ENCODE measurements around the gene PLCB4.

Gene PLCB4

DNA sequence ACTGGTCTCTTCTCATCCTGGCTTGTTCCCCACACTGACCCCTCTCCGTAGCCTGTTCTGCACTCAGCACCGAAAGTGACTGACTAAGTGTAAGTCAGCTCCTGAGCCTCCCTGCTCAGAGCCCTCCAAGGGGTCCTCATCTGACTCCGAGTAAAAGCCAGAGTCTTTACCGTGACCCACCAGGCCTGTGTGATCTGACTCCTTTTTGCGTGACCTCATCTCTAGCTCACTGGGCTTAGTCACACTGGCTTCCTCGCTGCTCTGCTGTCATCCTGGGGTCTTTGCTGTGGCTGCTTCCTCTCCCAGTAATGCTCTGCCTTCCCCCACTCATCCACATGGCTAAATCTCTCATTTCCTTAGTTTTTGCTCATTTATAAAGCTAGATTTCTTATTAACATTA, 116.6 kb downstream of the PLCB4 start:
- no peak for DNase-seq

DNA sequence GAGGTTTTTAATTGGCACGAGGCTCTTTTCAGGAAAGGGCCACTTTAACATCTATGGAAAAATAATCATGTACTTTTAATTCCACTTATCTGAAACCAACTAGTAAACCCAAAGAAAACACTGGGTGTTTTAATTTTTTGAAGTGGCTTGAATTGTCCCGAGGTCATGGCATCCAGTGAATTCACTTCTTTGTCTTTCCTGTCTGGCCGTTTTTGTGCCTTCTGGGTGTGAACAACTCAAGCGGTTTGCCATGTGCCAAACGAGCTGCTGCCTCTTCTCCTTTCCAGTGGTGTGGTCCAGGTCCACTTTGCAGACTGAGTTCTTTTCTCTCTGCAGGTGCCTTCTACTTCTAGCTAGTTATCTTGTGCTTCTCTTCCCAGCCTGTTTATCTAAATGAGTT, 117.5 kb downstream of the PLCB4 start:
- no peak for DNase-seq

DNA sequence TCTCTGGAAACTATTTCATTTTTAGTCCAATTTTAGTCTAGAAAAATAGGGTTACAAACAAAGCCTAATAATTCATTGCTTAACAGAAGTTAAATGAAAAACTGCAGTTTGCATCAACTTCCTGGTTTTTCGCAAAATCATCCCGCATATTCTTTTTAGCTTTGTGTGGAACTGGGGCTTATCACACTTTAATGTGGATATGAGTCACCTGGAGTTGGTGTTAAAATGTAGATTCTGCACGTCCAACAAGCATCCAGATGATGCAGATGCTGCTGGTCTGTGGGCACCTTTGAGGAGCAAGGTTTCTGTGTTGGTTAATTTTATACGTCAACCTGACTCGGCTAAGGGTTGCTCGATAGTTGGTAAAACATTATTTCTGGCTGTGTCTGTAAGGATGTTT, 126.1 kb downstream of the PLCB4 start:
- no peak for DNase-seq

DNA sequence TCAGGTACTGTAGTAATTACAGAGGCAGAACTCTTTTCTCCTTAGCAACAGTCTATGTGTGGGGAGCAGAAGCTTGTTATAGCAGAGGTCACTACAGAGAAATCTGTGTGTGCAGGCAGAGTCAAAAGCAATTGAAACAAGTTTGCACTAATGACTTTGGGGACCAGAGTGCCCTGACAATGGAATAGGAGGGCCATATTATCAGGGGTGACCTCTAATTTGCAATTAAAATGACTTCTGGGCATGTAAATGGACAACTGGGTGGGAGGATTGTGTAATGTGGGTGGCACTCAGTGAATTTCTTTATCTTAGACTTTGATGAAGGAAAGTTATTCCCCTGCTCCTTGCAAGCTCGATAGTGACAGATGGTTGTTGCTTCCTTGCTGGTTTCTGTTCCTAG, 127.2 kb downstream of the PLCB4 start:
- DNase-seq, result no peak

DNA sequence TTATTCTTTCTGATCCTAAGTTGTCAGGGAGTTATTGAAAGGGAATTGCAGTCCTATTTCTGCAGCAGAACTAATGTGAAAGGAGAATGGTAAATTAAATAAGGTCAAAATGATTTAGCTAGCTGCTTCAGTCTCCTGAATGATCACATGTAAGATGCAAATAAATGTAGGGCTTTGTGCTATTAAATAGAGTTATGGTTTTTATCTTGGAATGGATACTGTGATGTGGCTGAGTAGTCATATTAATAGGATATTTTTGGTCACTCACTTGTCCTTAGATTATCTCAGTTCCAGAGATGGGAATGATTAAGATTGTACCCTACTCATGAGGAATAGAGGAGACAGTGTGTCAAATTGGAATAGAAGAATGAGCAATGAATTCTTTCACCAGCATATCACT, 129.6 kb downstream of the PLCB4 start:
- DNase-seq, result no peak

DNA sequence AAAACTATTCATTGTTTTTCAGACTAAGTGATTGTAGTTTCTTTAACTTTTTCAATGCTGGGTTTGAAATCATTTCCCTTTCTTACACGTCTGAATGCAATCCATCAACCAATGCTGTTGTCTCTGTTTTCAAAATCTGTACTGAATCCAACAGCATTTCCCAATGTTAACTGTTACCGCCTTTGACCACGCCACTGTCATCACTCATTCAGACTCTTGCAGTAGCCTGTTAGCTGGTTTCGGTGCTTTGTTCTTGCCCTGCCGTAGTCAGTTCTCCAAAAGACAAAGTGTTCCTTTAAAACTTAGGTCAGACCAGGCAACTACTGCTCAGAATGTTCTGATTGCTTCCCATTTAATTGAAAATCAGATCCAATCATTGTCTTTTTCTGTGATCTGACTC, 131.3 kb downstream of the PLCB4 start:
- DNase-seq, result no peak

DNA sequence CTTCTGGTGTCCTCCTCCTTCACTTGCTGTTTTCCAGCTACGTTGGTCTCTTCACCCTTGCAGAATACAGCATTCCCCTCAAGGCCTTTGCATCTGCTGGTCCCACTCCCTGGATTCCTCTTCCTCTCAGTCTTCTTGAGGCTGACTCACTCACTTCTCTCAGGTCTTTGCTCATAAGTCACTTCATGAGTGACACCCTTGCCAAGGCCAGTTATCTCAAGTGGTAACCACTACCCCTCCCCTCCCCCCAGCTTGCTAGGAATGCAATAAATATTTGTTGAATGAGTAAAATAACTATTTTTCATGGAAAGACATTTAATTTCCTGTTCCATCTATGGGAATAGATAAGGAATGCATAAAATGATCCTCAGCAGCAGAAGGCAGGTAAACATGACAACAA, 131.7 kb downstream of the PLCB4 start:
- no peak for DNase-seq

DNA sequence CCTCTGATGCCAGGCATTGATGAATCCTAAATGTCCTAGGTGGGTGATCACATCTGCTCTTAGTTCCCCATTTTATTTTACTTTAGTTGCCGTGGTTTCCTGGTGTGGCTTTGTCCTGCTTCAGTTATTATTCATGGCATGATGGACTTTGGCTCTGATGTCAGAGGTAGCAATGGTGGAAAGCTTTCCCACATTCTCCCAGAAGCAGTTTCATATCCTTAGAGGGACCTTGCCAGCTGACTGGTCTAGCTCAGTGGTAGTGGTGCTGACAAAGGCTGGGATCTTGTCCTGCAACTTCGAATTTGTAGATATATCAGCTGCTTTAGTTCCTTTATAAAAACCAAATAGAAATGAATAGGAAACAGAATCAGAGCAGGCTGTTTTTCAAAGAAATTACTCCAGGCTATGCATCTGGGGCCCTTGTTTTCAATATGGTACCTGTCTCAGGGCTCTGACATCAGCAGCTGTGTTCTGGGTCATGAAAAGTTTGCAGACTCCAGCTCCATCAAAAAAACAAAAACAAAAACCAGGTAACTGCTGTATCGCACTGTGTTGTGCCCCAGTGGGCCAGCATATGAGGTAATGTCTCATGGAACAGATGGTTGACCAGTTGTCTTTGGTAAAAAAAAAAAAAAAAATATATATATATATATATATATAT, 133.7 kb downstream of the PLCB4 start:
- no peak for DNase-seq

DNA sequence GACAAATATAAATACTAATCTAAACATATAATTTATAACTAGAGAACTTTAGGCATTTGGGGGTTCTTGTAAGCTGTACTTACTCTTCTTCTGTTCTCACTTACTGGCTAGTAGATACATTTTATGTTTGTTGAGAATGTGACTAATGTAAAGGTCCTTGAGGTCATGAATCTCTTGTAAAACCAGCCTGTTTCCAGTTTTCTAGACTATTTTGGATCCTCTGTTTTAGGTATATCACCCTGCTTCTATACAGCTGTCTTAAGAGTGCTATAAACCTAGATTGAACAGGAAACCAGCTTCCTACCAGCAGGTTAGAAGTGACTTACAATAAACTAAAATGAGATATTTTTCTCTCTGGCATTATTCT, 134.2 kb downstream of the PLCB4 start:
- no peak for DNase-seq

DNA sequence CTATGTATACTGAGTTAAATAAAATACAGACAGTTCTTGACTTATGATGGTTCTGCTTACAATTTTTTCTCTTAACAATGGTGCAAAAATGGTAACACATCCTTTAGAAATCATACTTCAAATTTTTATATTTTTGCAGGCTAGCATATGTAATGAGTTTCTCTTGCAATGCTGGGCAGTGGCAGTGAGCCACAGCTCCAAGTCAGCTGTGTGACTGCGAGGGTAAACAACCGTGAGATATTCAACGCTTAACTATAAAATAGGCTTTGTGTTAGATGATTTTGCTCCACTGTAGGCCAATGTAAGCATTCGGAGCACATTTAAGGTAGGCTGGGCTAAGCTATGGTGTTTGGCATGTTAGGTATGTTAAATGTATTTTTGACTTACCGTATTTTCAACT, 136.1 kb downstream of the PLCB4 start:
- no peak for DNase-seq

DNA sequence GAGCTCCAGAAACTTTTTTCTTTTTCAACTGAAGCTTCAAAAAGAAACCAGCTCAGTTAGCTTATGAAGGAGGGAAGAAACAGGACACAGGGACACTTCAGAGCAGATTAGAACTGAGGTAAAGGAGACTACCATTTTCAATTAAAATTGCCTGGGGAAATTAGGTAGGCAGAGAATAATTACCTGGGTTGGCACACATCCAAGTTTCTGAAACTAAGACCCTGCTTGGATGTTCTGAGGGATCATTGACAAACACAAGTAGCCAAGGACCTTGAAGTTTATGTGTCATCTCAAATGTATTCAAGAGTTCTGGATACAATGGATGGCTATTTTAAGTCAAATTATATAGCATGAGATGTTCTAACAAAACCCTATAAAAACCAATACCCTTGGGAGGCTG, 137.6 kb downstream of the PLCB4 start:
- DNase-seq, result no peak

DNA sequence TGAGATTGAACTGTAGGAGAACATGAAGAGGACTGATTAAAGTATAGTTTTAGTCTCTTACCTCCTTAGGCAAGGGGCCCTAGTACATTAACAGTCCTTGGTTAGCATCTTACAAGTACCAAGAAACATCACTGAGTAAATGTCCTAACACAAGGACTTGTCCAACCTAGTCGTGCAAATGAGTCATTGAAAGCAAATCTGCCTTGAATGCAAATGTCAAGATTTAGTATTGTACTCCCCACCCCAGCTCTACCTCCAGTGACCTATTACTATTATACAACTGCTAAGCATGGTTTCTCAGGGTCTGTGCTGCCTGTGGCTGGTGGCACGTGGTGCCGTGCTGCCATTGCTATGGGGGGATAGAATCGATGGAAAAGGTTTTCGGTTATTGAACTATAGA, 138.4 kb downstream of the PLCB4 start:
- no peak for DNase-seq

DNA sequence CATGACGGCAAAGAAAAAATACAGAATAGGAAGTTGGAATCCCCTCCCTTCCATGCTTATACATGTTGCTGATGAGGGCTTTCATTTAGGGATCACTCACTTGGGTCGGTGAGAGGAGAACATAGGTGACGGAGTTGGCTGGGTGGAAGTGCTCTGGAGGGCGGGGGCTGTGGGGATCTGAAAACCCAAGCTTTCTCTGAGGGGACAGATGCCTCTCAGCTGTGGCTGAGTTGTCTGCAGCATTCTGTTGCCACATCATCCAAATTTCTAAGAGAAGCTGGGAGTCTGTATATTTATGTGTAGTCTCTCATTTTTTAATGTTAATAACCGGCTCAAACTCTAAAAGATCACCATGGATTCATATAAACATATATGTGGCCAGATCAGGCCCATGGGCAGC, 141.5 kb downstream of the PLCB4 start:
- no peak for DNase-seq

DNA sequence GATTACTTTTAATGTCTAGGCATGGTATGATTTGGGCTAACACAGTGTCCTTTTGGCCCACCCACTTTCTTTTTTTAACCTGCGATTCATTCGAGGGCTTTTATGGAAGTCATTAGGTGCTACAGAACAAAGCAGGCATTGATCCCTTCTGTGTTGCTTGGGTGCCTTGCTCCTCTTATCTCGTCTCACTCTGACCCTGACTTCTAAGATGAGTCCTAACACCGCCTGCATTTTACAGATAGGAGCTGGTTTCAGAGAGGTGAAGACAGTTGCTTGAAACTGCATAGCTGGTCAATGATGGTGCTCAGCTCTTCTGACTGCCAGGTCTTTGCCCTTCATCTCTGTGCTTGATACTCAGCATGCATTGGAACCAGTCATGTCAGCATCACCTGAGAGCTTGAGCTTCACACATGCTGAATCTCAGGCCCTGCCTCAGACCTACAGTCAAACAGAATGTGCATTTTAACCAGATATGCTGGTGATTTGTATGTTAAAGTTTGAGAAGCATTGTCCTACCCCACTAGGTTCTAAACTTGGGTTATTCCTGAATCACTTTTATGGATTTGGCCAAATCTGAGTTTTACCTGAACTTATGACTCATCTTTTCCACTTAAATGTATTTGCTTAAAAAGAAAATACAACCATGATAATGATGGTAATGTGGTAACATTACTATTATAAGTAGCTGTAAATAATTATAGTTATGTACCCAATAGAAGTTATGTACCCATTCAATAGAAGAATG, 142.3 kb downstream of the PLCB4 start:
- DNase-seq, result no peak

DNA sequence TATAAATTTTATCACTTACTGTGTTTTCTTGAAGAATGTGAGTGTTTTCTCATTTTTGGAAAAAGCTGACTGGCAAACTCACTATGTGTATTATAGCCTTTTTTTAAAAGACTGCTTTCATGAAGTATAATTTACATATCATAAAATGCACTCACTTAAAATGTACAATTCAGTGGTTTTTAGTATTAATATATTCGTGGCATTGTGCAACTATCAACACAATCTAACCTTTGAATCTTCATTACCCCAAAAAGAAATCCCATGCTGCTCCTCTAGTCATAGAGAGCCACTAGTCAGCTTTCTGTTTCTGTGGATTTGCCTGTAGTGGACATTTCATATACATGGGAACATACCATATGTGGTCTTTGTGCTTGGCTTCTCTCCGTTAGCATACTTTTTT, 143.8 kb downstream of the PLCB4 start:
- no peak for DNase-seq

DNA sequence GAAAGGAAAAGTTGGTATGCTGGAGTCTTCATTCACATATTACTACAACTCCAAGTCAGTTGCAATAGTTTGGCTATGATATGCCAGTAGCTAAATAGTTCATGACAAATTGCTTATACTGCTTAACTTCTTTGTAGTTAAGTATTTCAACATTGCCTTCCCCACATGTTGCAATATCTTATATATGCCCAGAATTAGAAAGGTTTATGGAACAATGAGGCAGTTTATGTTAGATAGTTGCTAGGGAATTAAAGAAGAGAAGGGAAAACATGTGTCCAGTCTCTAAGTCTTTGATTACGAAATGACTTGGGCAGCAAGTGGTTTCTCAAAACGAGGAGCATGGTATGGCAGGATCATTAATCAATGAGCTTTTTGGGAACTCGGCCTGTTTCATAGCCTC, 145.8 kb downstream of the PLCB4 start:
- DNase-seq, result no peak

DNA sequence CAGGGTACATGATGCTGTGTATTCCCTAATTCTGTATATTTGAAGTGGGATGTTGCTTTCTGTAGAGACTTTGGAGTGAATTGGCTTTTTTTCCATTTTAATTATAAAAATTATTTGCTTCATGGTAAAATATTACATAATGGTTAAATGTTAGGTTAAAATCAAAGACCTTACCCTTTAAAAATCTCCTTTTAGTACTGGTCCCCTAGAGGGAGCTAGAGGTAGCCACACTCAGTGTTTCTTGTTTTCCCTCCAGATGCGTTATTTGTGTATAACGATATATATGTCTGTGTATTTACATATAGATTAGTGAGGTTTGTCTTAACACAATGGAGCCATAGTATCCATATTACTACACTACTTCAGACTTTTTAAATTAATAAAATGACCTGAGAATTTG, 146.7 kb downstream of the PLCB4 start:
- no peak for DNase-seq

DNA sequence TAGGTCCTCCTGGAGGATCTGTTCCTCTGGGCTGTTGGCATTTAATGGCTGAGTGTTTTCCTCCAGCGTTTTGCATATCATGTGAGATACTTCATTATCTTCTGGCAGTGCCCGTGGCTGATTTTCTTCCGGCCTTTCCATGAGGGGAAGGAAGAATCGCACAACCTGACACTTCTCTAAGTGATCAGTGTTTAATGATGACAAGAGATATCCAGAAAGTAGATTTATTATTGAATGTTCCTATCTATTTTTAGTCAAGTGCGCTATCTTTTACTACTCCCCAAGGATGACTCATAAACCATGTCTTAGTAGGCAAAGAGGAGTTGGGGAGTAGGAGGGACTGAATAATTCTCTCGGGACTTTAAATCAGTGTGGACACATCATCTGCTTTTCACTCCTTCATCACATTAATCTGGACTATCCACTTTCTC, 149.7 kb downstream of the PLCB4 start:
- no peak for DNase-seq

DNA sequence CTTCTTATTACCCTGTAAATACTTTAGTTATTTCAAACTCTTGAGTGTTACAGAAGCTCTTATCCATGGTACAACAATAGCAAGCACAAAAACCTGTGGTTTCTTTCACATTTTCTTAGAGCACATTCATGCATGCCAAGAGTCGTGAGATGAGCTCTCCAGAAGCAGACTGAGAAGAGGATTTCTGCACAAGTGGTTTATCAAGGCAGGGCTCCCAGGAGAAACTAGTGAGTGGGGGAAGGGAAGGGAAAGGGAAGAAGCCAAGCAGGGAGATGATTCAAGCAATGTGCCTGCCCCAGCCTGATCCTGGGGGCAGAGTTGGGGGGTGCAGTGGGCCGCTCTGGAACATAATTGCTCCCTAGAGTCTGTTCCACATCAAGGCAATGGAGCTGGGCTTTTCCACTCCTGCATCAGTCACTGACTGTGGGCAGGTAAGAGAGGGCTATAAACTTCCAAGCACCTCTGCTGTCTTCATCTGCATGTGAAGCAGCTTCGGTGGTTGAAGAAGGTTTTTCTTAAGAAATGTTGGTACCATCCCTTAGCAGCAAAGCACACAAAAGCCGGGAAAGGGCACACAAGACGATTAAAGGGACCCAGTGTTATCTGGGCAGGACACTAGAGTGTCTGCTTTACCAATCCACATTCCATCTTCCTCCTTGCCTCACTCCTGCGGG, 152.1 kb downstream of the PLCB4 start:
- DNase-seq, result no peak

DNA sequence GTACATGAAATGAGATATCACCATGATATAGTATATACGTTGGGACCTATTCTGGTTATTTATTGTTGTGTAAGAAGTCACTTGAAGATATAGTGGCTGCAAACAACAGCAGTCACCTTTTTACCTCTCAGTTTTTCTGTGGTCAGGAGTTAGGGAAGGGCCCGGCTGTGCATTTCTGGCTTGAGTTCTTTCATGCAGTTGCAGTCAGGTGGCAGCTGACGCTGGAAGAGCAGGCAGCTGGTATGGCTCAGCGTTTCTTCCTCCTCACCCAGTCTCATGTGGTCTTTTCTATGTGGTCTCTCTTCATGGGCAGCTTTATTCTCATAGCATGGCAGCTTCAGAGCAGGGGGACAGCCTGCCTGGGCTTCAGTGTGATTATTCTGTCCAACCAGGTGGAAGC, 154.4 kb downstream of the PLCB4 start:
- DNase-seq, result no peak

DNA sequence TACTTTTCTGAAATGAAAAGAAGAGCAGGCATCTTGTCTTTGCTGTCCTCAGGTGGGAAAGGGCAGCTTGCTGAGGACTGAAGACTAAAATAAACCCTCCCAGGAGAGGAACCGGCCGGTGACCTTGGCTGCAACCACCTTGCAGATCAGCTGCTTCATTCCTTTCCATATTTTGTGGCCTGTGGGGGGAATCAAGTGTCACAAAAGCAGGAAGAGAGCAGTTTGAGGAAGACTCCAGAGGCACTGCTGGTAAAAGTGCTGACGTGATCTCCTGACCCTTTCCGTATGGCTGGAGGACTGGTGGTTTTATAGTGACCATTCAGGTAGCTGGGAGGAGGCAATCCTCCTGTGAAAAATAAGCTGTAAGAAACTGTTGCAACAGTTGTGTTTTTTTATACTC, 157.0 kb downstream of the PLCB4 start:
- DNase-seq, result no peak

DNA sequence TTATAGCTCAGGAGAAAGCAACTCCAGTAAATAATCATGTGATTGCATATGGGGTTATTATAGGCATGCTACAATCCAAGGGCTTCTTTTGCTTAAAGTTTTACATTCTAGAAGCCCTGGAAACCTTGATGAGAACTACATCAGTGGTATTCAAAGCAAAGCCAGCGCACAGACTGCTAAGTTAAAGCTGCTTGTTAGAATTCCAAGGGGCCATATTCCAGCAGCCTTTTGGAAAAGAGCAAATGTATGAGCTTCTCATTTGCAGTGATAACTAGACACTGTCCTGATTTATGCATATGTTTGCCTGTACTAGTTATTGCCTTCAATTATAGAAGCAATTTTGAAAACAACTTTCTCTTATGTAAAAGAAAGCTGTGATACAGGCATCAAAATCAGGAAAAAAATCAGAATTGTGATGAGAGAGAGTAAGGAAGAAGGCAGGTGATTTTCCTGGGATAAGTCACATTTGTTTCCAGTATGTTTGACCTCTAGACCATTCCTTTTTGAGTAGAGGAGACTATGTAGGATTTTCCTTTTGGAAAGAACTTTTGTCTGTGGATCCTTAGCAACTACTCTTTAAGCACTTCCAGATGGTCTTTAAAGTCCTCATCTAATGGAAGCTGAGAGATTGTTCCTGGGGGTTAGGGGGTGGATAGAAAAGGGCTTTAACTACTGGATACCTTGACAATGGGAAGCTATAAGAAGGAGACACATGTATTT, 159.2 kb downstream of the PLCB4 start:
- DNase-seq, result no peak

DNA sequence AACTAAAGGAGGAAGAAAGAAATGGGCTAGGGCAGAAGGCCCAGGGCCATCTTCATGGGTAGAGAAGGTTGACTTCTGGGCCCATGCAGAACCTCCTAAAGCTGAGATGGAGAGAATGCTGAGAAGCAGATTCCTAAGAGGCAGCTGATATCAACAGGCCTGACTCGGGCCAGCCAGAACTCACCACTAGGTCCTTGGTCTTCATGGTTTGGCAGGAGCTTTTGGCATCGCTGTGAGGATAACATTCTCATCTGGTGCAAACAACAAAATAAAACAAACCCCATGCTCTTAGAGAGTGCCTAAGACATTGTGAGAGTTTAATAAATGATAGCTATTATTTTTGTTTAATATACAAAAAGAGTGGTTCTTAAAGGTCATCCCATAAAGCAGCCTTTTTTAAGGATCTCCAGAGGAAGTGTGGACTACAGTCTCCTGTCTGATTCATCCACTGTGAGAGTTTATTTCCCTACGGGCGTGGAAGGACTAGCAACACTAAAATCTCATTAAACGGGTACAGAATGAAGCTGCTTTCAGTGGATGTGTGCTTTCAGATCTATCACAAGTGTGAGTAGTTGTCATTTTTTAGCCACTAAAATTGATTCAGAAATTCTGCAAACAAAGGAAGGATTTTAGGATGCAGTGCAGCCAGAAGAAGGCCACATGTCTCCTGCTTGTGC, 160.0 kb downstream of the PLCB4 start:
- no peak for DNase-seq

Data from activated CD8-positive, alpha-beta memory T cell treated with anti-CD3 and anti-CD28 coated beads for 24 hours (primary cell).